Measurements from ENCODE around the gene KIF26A.
A peak's percentile ranks its signal among the peaks of the same experiment; 100 is the strongest.

Gene KIF26A

GRCh38 chr14:104133496-104133895 is 4.9 kb upstream of the KIF26A start:
- DNase-seq, result no peak

GRCh38 chr14:104134061-104134965 is 4.1 kb upstream of the KIF26A start:
- no peak for DNase-seq

GRCh38 chr14:104135121-104135903 is 3.1 kb upstream of the KIF26A start:
- DNase-seq, result no peak

GRCh38 chr14:104135904-104136471 is 2.4 kb upstream of the KIF26A start:
- no peak for DNase-seq

- no peak for DNase-seq
These were observed 1.7 kb upstream of the KIF26A start for GRCh38 chr14:104136472-104137296.

GRCh38 chr14:104137297-104138097 is 890 bp upstream of the KIF26A start:
- peak; percentile 36 for DNase-seq

- DNase-seq, result no peak
These were observed 502 bp downstream of the KIF26A start for GRCh38 chr14:104138718-104139459.

- no peak for DNase-seq
These were observed 1.2 kb downstream of the KIF26A start for GRCh38 chr14:104139460-104140212.

GRCh38 chr14:104140213-104140462 is 1.8 kb downstream of the KIF26A start:
- DNase-seq, result no peak

- DNase-seq, result no peak
These were observed 2.3 kb downstream of the KIF26A start for GRCh38 chr14:104140463-104141331.

- DNase-seq, result no peak
These were observed 3.3 kb downstream of the KIF26A start for GRCh38 chr14:104141621-104142091.

GRCh38 chr14:104142136-104142945 is 4.0 kb downstream of the KIF26A start:
- no peak for DNase-seq

- DNase-seq, result no peak
These were observed 4.6 kb downstream of the KIF26A start for GRCh38 chr14:104142946-104143470.

GRCh38 chr14:104143521-104144452 is 5.4 kb downstream of the KIF26A start:
- DNase-seq, result no peak

- DNase-seq, result no peak
These were observed 6.0 kb downstream of the KIF26A start for GRCh38 chr14:104144453-104144790.

- no peak for DNase-seq
These were observed 6.8 kb downstream of the KIF26A start for GRCh38 chr14:104144911-104145825.
